Purkinje cell (primary cell): ENCODE results near the gene CPSF4. TPM values are rescaled to one million over a fixed set of nuclear protein-coding genes. Genes with fewer than 3 reads are reported as not detected.

Experiments
- polyA plus RNA-seq: library from polyadenylated mRNA; unstranded; fragments of >200 nt; fragmentation: Nextera tagmentation; gene quantifications from 2 replicates; pipeline ENCODE4 v1.2.1, GENCODE V29; 2014

The CPSF4 gene
- polyA plus RNA-seq, result 1.6 and 1.7 TPM in 2 replicates

GRCh38 chr7:99438573-99439480 lies at the start of gene CPSF4, which contains the start of gene PTCD1:
CPSF4 (plus strand) TSS chr7:99438943; CDS start chr7:99439083, 140 bp downstream.
PTCD1 (minus strand) TSS chr7:99438798; CDS start chr7:99435242, 3,556 bp downstream.

GRCh38 chr7:99408379-99409191 lies 30.2 kb upstream of the CPSF4 start, which contains the start of the genes BUD31 and PDAP1:
BUD31 (plus strand) TSS chr7:99408969; CDS start chr7:99411093, 2,124 bp downstream.
PDAP1 (minus strand) TSS chr7:99408597; CDS start chr7:99408548, 49 bp downstream.

GRCh38 chr7:99472561-99473314 lies 34.0 kb downstream of the CPSF4 start, which contains the start of gene ZNF789:
ZNF789 (plus strand) TSS chr7:99472890; CDS start chr7:99476457, 3,567 bp downstream.

GRCh38 chr7:99499721-99500636 lies 61.2 kb downstream of the CPSF4 start, which contains the start of gene ZNF394:
ZNF394 (minus strand) TSS chr7:99500281; CDS start chr7:99500093, 188 bp downstream.

GRCh38 chr7:99504603-99505323 lies 66.0 kb downstream of the CPSF4 start, which contains the start of gene ZKSCAN5:
ZKSCAN5 (plus strand) TSS chr7:99504662; CDS start chr7:99506045, 1,383 bp downstream.

Other genes starting within 250 kb of the CPSF4 start
- not detected in 2 replicates for gene KPNA7, start 230.8 kb upstream of the CPSF4 start, polyA plus RNA-seq
- gene MYH16, start 166.1 kb upstream of the CPSF4 start, polyA plus RNA-seq, result not detected in 2 replicates
- gene ARPC1A, start 113.0 kb upstream of the CPSF4 start, polyA plus RNA-seq, result 246 and 312 TPM in 2 replicates
- 0.94 and 6.6 TPM in 2 replicates for gene ARPC1B, start 64.2 kb upstream of the CPSF4 start, polyA plus RNA-seq
- 25.4 and 43.5 TPM in 2 replicates for gene PDAP1, start 30.3 kb upstream of the CPSF4 start, polyA plus RNA-seq
- gene BUD31, start 30.0 kb upstream of the CPSF4 start, polyA plus RNA-seq, result 377 and 389 TPM in 2 replicates
- gene PTCD1, start 145 bp upstream of the CPSF4 start, polyA plus RNA-seq, result 0.20 and 0.97 TPM in 2 replicates
- gene ATP5MF, start 27.2 kb downstream of the CPSF4 start, polyA plus RNA-seq, result 2,919 and 3,435 TPM in 2 replicates
- 7.8 and 8.4 TPM in 2 replicates for gene ZNF789, start 33.9 kb downstream of the CPSF4 start, polyA plus RNA-seq
- gene ZNF394, start 61.3 kb downstream of the CPSF4 start, polyA plus RNA-seq, result 0.63 and 2.4 TPM in 2 replicates
- gene ZKSCAN5, start 65.7 kb downstream of the CPSF4 start, polyA plus RNA-seq, result 4.5 and 4.6 TPM in 2 replicates
- 10.5 TPM in 2 replicates for gene FAM200A, start 113.2 kb downstream of the CPSF4 start, polyA plus RNA-seq
- 25.2 and 29.7 TPM in 2 replicates for gene ZNF655, start 119.7 kb downstream of the CPSF4 start, polyA plus RNA-seq
- not detected in 2 replicates for gene TMEM225B, start 159.3 kb downstream of the CPSF4 start, polyA plus RNA-seq
- 0.45 and 1.1 TPM in 2 replicates for gene ZSCAN25, start 178.0 kb downstream of the CPSF4 start, polyA plus RNA-seq
- 0.27 and 0.42 TPM in 2 replicates for gene CYP3A5, start 241.1 kb downstream of the CPSF4 start, polyA plus RNA-seq